ENCODE measurements around the gene FCMR.

- TF ChIP-seq CREB1 (CRISPR knock-in tag; IDR thresholded peaks at IDR 0.05; ENCODE audit: low read depth) (no peak), CTCF (conservative IDR thresholded peaks at IDR 0.05; ENCODE audit: low read depth in 2 of 2) (no peak), EZH2phosphoT487 (IDR thresholded peaks at IDR 0.05; ENCODE audit: unreplicated experiment) (no peak), EZH2 (IDR thresholded peaks at IDR 0.05; ENCODE audit: low read depth, unreplicated experiment) (no peak), POLR2AphosphoS5 (IDR thresholded peaks at IDR 0.05; ENCODE audit: low read depth) (no peak), NANOG (IDR thresholded peaks at IDR 0.05; ENCODE audit: borderline replicate concordance) (no peak), ZNF114 (CRISPR knock-in tag; IDR thresholded peaks at IDR 0.05) (no peak), REST (IDR thresholded peaks at IDR 0.05; ENCODE audit: unreplicated experiment) (no peak), ETS1 (IDR thresholded peaks at IDR 0.05) (no peak), ZNF331 (CRISPR knock-in tag; IDR thresholded peaks at IDR 0.05; ENCODE audit: low read depth) (no peak), JUNB (IDR thresholded peaks at IDR 0.05; ENCODE audit: unreplicated experiment) (no peak)
These were observed 62.6 kb downstream of the FCMR start for GRCh38 chr1:206859082-206859521.
